ENCODE results near the gene WNT4. TPM values are rescaled to one million over a fixed set of nuclear protein-coding genes. Genes with fewer than 3 reads are reported as not detected.

The WNT4 gene
- total RNA-seq, 1 donor: under 0.01 TPM

DNA sequence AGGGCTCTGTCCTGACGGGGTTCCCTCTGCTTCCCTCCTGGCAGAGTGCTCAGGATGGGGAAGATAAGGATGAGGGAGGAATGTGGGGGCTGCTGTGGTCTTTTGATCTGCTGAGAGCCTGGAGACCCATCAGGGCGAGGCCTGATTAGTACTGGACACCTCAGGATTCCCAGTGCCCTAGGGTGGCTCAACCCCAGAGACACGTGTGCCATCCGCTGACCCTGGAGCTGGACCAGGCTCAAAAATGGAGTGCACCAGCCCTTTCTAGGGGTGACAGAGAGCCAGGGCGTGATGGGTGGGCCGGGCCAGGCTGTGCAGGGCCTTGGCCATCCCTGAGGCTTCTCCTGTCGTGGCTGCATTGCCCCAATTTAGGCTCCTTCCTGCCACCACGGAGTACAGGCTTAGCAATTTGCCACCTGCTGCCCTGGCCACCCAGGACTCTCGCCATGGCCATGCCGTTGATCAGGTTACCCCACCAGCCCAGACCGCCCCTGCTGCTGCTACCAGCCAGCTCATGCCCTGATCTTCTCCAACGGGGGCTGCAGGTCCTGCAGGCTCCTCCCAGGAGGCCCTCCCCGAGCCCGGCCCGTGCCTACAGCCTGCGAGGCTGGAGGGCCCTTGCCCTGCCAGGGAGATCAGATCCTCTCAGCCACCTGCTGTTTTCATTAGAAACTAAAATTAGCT lies 9.5 kb downstream of the WNT4 start:
- Histone ChIP-seq H3K27me3 (ENCODE audit: insufficient read depth, low read length) (peaks cover 3% of the 10 kb centered on the region), H3K9me3 (ENCODE audit: low read depth, low read length) (no peaks in the 10 kb centered on the region), H3K27ac (ENCODE audit: low read depth, low read length) (no peak overlapping the region), H3K36me3 (ENCODE audit: insufficient read depth, low read length) (no peaks in the 10 kb centered on the region), H2AFZ (ENCODE audit: low read length) (no peak overlapping the region), H3K4me1 (ENCODE audit: insufficient read depth, low read length) (peaks cover 10% of the 10 kb centered on the region), H3K4me3 (ENCODE audit: insufficient read depth, low read length) (no peak overlapping the region), H3K79me2 (ENCODE audit: insufficient read depth, low read length) (no peaks in the 10 kb centered on the region), H4K20me1 (ENCODE audit: insufficient read depth, low read length) (peaks cover 40% of the 10 kb centered on the region), H3K4me2 (ENCODE audit: insufficient read depth, low read length) (no peak overlapping the region)
- TF ChIP-seq, protein P1, sequence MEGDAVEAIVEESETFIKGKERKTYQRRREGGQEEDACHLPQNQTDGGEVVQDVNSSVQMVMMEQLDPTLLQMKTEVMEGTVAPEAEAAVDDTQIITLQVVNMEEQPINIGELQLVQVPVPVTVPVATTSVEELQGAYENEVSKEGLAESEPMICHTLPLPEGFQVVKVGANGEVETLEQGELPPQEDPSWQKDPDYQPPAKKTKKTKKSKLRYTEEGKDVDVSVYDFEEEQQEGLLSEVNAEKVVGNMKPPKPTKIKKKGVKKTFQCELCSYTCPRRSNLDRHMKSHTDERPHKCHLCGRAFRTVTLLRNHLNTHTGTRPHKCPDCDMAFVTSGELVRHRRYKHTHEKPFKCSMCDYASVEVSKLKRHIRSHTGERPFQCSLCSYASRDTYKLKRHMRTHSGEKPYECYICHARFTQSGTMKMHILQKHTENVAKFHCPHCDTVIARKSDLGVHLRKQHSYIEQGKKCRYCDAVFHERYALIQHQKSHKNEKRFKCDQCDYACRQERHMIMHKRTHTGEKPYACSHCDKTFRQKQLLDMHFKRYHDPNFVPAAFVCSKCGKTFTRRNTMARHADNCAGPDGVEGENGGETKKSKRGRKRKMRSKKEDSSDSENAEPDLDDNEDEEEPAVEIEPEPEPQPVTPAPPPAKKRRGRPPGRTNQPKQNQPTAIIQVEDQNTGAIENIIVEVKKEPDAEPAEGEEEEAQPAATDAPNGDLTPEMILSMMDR (IDR thresholded peaks at IDR 0.05; ENCODE audit: extremely low read depth, low read depth, low read length): no peak
- DNase-seq (ENCODE audit: insufficient read length, low spot score, missing footprints): no peak

DNA sequence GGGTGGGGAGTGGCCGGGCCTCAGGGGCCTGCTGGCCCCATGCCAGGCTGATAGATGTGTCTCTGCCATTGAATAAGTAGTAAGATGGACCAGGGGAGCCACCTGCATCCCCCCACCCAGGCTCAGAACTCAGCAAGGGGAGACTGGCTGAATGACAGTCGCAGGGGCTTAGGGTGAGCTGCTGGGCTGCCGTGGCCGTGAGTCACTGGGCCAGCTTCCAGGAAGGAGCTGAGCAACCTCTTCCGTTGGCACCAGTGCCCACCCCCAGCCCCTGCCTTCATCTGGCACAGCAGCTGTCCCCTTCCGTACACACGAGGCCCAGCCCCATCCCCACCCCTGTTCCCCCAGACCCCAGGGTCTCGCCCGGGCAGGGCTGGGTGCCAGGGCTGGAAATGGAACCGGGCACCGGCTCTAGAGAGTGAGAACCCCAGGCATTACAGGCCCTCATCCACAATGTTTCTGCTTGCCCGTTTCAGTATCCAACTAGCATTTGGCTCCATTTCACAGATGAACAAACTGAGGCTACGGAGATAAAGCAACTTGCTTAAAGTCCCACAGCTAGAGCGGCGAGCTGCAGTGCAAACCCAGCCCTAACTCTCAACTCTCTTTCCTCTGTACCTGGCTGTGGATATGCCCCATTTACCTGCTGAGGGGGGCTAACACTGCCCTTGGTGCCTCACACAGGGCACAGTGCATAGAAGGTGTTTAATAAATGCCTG lies 10.2 kb downstream of the WNT4 start:
- H3K4me2 ChIP-seq (ENCODE audit: insufficient read depth, low read length): peak overlapping the region; percentile 32
- H4K20me1 ChIP-seq (ENCODE audit: insufficient read depth, low read length): peaks cover 43% of the 10 kb centered on the region

DNA sequence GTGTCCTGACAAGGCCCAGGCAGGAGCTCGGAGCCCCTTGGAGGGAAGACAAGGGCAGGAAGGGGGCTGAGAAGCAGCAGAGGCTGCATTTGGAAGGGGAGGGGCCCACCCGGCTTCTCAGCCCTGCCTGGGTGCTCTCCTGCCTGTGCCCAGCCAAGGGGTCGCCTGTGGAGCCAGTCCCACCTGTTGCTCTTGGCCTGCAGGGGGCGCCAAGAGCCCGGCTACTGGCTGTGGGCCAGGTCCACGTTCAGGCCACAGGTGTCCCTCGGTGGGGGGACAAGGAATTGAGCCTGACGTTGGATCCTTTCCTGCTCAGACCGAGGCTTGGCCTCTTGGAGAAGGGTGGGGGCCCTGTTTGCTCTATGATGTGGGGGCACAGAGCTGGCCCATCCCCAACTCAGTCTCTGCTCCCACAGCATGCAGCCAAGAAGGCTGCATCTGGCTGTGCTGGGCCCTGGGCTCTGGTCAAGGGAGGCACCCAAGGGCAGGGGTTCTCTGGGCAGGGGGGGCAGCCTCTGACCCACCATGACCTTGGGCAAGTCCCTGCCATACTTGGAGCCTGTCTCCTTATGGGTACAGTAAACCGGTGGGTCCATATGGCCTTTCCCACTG lies 10.9 kb downstream of the WNT4 start:
- Histone ChIP-seq H3K79me2 (ENCODE audit: insufficient read depth, low read length) (no peaks in the 10 kb centered on the region), H3K4me3 (ENCODE audit: insufficient read depth, low read length) (no peak overlapping the region), H3K4me2 (ENCODE audit: insufficient read depth, low read length) (peak overlapping the region; percentile 32), H3K9me3 (ENCODE audit: low read depth, low read length) (no peaks in the 10 kb centered on the region), H3K36me3 (ENCODE audit: insufficient read depth, low read length) (no peaks in the 10 kb centered on the region), H4K20me1 (ENCODE audit: insufficient read depth, low read length) (peaks cover 47% of the 10 kb centered on the region), H3K27me3 (ENCODE audit: insufficient read depth, low read length) (peaks cover 2% of the 10 kb centered on the region), H3K27ac (ENCODE audit: low read depth, low read length) (no peak overlapping the region), H2AFZ (ENCODE audit: low read length) (no peak overlapping the region), H3K4me1 (ENCODE audit: insufficient read depth, low read length) (peaks cover 10% of the 10 kb centered on the region)
- TF ChIP-seq, protein P1 (IDR thresholded peaks at IDR 0.05; ENCODE audit: extremely low read depth, low read depth, low read length): peak; percentile 54
- peak; percentile 90 for DNase-seq (ENCODE audit: insufficient read length, low spot score, missing footprints)

More for the DNA sequence above, 10.2 kb downstream of the WNT4 start:
- H3K27me3 ChIP-seq (ENCODE audit: insufficient read depth, low read length): peaks cover 2% of the 10 kb centered on the region
- no peaks in the 10 kb centered on the region for H3K36me3 ChIP-seq (ENCODE audit: insufficient read depth, low read length)
- H2AFZ ChIP-seq (ENCODE audit: low read length): no peak overlapping the region
- H3K4me3 ChIP-seq (ENCODE audit: insufficient read depth, low read length): no peak overlapping the region
- TF ChIP-seq, protein P1 (IDR thresholded peaks at IDR 0.05; ENCODE audit: extremely low read depth, low read depth, low read length): no peak
- H3K9me3 ChIP-seq (ENCODE audit: low read depth, low read length): no peaks in the 10 kb centered on the region
- DNase-seq (ENCODE audit: insufficient read length, low spot score, missing footprints): peak; percentile 100
- H3K79me2 ChIP-seq (ENCODE audit: insufficient read depth, low read length): no peaks in the 10 kb centered on the region
- H3K4me1 ChIP-seq (ENCODE audit: insufficient read depth, low read length): peaks cover 10% of the 10 kb centered on the region
- no peak overlapping the region for H3K27ac ChIP-seq (ENCODE audit: low read depth, low read length)

GRCh38 chr1:22131062-22131461 lies 11.8 kb downstream of the WNT4 start:
- no peaks in the 10 kb centered on the region for H3K9me3 ChIP-seq (ENCODE audit: low read depth, low read length)
- TF ChIP-seq, protein P1 (IDR thresholded peaks at IDR 0.05; ENCODE audit: extremely low read depth, low read depth, low read length): no peak
- no peak overlapping the region for H3K4me2 ChIP-seq (ENCODE audit: insufficient read depth, low read length)
- H3K4me3 ChIP-seq (ENCODE audit: insufficient read depth, low read length): no peak overlapping the region
- H3K4me1 ChIP-seq (ENCODE audit: insufficient read depth, low read length): peaks cover 10% of the 10 kb centered on the region
- peaks cover 2% of the 10 kb centered on the region for H3K27me3 ChIP-seq (ENCODE audit: insufficient read depth, low read length)
- H3K79me2 ChIP-seq (ENCODE audit: insufficient read depth, low read length): no peaks in the 10 kb centered on the region
- no peaks in the 10 kb centered on the region for H3K36me3 ChIP-seq (ENCODE audit: insufficient read depth, low read length)
- H3K27ac ChIP-seq (ENCODE audit: low read depth, low read length): no peak overlapping the region
- DNase-seq (ENCODE audit: insufficient read length, low spot score, missing footprints): no peak
- peaks cover 45% of the 10 kb centered on the region for H4K20me1 ChIP-seq (ENCODE audit: insufficient read depth, low read length)
- no peak overlapping the region for H2AFZ ChIP-seq (ENCODE audit: low read length)

Data from osteoblast (primary cell).